Measurements from ENCODE around the gene IMPDH1. TPM values are rescaled to one million over a fixed set of nuclear protein-coding genes. Genes with fewer than 3 reads are reported as not detected.

IMPDH1 gene
- total RNA-seq, 4 donors from 2014 or later, result 30.2 to 53.7 (median 41.6) TPM

GRCh38 chr7:128361411-128362379, 48.1 kb downstream of the IMPDH1 start, which contains the start of gene PRRT4:
Gene PRRT4, minus strand, starts transcription at chr7:128361690.
- Histone ChIP-seq H3K36me3 (no peaks in the 10 kb centered on the region), H3K4me3 (peak within 1 kb of the TSS; percentile 36 to 72 (median 52)), H3K27ac (peak within 1 kb of the TSS in 3 of 4 donors; percentile 32 to 39 (median 37)), H3K9me3 (no peaks in the 10 kb centered on the region), H3K4me1 (peaks cover 15 to 39% (median 16%) of the 10 kb centered on the region in 3 donors), H3K27me3 (peaks cover 0 to 72% (median 0%) of the 10 kb centered on the region in 4 donors)
- TF ChIP-seq, protein P1, sequence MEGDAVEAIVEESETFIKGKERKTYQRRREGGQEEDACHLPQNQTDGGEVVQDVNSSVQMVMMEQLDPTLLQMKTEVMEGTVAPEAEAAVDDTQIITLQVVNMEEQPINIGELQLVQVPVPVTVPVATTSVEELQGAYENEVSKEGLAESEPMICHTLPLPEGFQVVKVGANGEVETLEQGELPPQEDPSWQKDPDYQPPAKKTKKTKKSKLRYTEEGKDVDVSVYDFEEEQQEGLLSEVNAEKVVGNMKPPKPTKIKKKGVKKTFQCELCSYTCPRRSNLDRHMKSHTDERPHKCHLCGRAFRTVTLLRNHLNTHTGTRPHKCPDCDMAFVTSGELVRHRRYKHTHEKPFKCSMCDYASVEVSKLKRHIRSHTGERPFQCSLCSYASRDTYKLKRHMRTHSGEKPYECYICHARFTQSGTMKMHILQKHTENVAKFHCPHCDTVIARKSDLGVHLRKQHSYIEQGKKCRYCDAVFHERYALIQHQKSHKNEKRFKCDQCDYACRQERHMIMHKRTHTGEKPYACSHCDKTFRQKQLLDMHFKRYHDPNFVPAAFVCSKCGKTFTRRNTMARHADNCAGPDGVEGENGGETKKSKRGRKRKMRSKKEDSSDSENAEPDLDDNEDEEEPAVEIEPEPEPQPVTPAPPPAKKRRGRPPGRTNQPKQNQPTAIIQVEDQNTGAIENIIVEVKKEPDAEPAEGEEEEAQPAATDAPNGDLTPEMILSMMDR (IDR thresholded peaks at IDR 0.05), result peak in 2 of 6 experiments; percentile 4 to 24
- TF ChIP-seq POLR2A (IDR thresholded peaks at IDR 0.05), result no peak
- no peak for DNase-seq
- 4 to 5% methylated on average over 11 of the region's 88 CpGs for WGBS, 2 donors
- intact Hi-C loops (cut with DNase I), result no loop called here

GRCh38 chr7:128360359-128360678, 49.5 kb downstream of the IMPDH1 start:
- no peak for DNase-seq
- H3K27me3 ChIP-seq, result peaks cover 0 to 63% (median 0%) of the 10 kb centered on the region in 4 donors
- peak overlapping the region in 3 of 4 donors; percentile 40 to 72 (median 63) for H3K4me3 ChIP-seq
- 57 to 70% methylated on average over 2 to 4 of the region's 9 CpGs for WGBS, 2 donors
- no peaks in the 10 kb centered on the region for H3K36me3 ChIP-seq
- H3K4me1 ChIP-seq, result peaks cover 10 to 30% (median 16%) of the 10 kb centered on the region in 3 donors
- H3K9me3 ChIP-seq, result no peaks in the 10 kb centered on the region
- H3K27ac ChIP-seq, result peak overlapping the region in 1 of 4 donors; percentile 37
- TF ChIP-seq, protein P1 (IDR thresholded peaks at IDR 0.05), result no peak
- TF ChIP-seq POLR2A (IDR thresholded peaks at IDR 0.05), result no peak
- intact Hi-C loops (cut with DNase I), result no loop called here

DNA sequence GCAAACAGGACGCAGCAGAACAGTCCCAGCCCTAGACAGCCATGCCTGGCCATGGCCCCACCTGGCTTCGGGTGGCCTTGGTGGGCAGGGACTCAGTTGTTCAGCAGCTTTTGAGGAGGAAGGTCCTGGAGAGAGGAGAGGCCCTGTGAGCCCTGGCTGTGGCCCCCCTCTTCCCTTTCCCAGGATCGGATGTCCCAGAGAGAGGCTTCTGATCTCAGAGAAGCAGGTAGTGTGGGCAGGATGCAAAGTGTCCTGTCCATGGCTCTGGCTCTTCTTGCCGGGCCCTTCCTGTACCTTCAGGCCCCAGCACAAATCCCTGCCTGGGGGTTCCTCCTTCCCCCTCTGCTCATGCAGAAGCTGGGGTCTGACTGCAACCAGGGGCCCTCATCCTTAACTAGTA, 49.8 kb downstream of the IMPDH1 start:
- Histone ChIP-seq H3K36me3 (no peaks in the 10 kb centered on the region), H3K4me1 (peaks cover 10 to 30% (median 16%) of the 10 kb centered on the region in 3 donors), H3K27ac (no peak overlapping the region), H3K4me3 (no peak overlapping the region), H3K27me3 (peaks cover 0 to 59% (median 0%) of the 10 kb centered on the region in 4 donors), H3K9me3 (no peaks in the 10 kb centered on the region)
- intact Hi-C loops (cut with DNase I), result no loop called here
- 69 to 78% methylated on average over 1 to 3 of the region's 4 CpGs for WGBS, 2 donors
- no peak for TF ChIP-seq POLR2A (IDR thresholded peaks at IDR 0.05)
- TF ChIP-seq, protein P1 (IDR thresholded peaks at IDR 0.05), result no peak
- DNase-seq, result no peak

GRCh38 chr7:128359336-128359735, 50.4 kb downstream of the IMPDH1 start:
- 100% methylated on average over 2 of the region's 12 CpGs for WGBS, 2 donors
- H3K9me3 ChIP-seq, result no peaks in the 10 kb centered on the region
- intact Hi-C loops (cut with DNase I), result no loop called here
- H3K4me3 ChIP-seq, result no peak overlapping the region
- peaks cover 10 to 30% (median 16%) of the 10 kb centered on the region in 3 donors for H3K4me1 ChIP-seq
- DNase-seq, result no peak
- TF ChIP-seq, protein P1 (IDR thresholded peaks at IDR 0.05), result no peak
- no peak for TF ChIP-seq POLR2A (IDR thresholded peaks at IDR 0.05)
- no peak overlapping the region for H3K27ac ChIP-seq
- peaks cover 0 to 62% (median 0%) of the 10 kb centered on the region in 4 donors for H3K27me3 ChIP-seq
- H3K36me3 ChIP-seq, result no peaks in the 10 kb centered on the region

DNA sequence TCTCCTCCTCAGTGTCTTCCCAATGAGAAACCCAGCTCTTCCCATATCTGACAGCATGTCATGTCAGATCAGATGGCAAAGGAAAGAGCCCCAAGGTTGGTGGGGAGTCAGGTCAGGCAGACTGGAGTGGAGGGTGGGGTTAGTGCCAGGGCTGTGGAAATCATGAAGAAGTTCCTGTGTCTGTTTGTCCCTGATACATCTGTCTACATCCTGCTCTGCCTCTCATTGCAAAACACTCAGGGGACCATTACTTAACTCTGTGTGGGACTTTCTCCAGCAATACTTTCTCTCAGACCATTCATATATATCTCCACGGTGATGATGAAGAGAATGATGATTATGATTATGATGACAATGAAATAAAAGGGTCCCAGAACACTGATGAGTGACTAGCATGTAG, 51.5 kb downstream of the IMPDH1 start:
- TF ChIP-seq POLR2A (IDR thresholded peaks at IDR 0.05), result no peak
- TF ChIP-seq, protein P1 (IDR thresholded peaks at IDR 0.05), result no peak
- intact Hi-C loops (cut with DNase I), result no loop called here
- 58 to 78% methylated on average over 1 of the region's 1 CpG for WGBS, 2 donors
- Histone ChIP-seq H3K36me3 (no peaks in the 10 kb centered on the region), H3K4me1 (peaks cover 10 to 30% (median 16%) of the 10 kb centered on the region in 3 donors), H3K4me3 (no peak overlapping the region), H3K27me3 (peaks cover 0 to 63% (median 0%) of the 10 kb centered on the region in 4 donors), H3K27ac (no peak overlapping the region), H3K9me3 (no peaks in the 10 kb centered on the region)
- no peak for DNase-seq
